ENCODE data around the gene PRPH. TPM values are rescaled to one million over a fixed set of nuclear protein-coding genes. Genes with fewer than 3 reads are reported as not detected.
A peak's percentile ranks its signal among the peaks of the same experiment; 100 is the strongest.

The PRPH gene
- total RNA-seq, 4 donors from 2014 or later, result 1.1 to 1.5 TPM; not detected in 2

DNA sequence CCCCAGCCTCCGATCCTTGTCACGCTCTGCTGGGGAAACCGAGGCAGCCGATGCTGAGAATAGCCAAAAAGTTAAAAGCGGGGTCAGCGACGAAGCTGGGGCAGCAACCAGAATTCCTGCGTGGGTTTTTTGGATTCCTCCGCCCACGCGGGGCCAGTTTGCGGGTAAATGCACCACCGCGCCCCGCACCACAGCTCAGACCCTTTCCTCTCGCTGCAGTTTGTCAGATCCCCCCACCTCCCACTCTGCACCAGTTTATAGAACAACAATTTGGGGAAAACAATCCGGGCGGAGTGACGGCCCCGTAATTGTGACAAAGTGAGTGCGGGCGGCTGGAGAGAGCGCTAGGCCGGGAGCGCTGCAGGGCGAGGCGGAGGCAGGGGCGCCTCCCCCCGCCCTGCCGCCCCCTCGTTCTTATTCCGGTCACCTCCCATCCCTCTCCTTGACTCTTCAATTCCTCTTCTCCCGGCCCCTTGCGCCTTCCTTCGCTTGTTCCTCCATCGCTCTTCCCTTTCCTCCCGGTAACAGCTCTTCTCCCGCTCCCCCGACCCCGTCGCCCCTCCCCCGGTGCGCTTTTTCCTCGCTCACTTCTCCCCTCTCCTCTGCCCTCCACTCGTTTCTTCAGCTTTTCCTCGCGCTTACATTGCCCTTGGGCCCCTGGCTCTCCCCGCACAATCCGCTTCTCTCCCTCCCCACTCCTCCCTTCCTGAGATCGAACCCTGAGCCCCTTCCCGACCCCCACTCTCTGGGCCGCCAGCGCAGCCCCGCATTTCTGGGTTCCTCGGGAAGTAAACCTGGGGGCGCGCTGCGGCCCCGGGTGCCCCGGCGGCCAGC is 51.1 kb downstream of the PRPH start:
- H3K4me3 ChIP-seq, result peak overlapping the region; percentile 51
- peak; percentile 64 to 74 for DNase-seq (ENCODE audit: low spot score in 2 of 2)
- WGBS, result 1% methylated on average over 56 of the region's 61 CpGs
- peaks cover 53% of the 10 kb centered on the region for H3K4me1 ChIP-seq
- peaks cover 70% of the 10 kb centered on the region for H3K27me3 ChIP-seq
- no peaks in the 10 kb centered on the region for H3K36me3 ChIP-seq
- H3K27ac ChIP-seq, result no peak overlapping the region
- TF ChIP-seq EP300 (IDR thresholded peaks at IDR 0.05), result no peak
- no peak for TF ChIP-seq POLR2A (IDR thresholded peaks at IDR 0.05)
- TF ChIP-seq, protein P1, sequence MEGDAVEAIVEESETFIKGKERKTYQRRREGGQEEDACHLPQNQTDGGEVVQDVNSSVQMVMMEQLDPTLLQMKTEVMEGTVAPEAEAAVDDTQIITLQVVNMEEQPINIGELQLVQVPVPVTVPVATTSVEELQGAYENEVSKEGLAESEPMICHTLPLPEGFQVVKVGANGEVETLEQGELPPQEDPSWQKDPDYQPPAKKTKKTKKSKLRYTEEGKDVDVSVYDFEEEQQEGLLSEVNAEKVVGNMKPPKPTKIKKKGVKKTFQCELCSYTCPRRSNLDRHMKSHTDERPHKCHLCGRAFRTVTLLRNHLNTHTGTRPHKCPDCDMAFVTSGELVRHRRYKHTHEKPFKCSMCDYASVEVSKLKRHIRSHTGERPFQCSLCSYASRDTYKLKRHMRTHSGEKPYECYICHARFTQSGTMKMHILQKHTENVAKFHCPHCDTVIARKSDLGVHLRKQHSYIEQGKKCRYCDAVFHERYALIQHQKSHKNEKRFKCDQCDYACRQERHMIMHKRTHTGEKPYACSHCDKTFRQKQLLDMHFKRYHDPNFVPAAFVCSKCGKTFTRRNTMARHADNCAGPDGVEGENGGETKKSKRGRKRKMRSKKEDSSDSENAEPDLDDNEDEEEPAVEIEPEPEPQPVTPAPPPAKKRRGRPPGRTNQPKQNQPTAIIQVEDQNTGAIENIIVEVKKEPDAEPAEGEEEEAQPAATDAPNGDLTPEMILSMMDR (IDR thresholded peaks at IDR 0.05), result no peak
- TF ChIP-seq POLR2AphosphoS5 (IDR thresholded peaks at IDR 0.05), result no peak
- H3K9me3 ChIP-seq, result no peaks in the 10 kb centered on the region

DNA sequence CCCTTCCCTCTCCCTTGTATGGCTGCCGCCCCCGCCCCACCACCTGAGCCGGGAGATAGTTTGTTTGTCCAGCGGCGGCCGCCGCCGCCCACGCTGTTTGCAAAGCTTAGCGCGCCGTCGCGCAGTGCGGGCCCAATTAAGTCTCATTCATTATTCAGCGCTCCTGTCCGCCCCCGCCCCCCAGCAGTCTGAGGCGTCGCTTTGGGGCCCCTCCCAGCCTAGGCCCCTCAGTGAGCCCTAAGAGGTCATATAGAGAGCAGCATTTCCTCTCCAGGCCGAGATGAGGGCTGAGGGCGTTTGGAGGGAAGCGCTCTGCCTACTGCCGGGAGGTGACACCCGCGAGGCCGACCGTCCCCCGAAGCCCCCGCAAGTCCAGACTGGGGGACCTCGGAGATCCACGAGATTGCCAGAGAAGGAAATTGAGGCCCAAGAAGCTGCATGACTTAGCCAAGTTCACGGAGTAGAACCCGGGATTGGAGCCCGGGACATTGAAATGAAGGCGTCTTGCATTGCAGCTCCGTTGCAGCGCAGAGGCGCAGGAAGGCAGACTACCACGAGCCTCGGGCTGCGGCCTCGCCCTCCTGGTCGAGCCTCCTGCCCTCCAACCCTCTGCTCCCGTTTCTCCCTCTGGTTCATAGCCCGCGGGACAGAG is 51.8 kb downstream of the PRPH start, which contains the start of gene DNAJC22:
DNAJC22 (plus strand) TSS at position 230 of the 652 bp plus-strand sequence. CDS start 1,985 bp downstream, outside the sequence.
- TF ChIP-seq POLR2AphosphoS5 (IDR thresholded peaks at IDR 0.05), result no peak
- TF ChIP-seq, protein P1 (IDR thresholded peaks at IDR 0.05), result no peak
- TF ChIP-seq EP300 (IDR thresholded peaks at IDR 0.05), result no peak
- TF ChIP-seq POLR2A (IDR thresholded peaks at IDR 0.05), result no peak
- Histone ChIP-seq H3K4me1 (peaks cover 53% of the 10 kb centered on the region), H3K27ac (no peak within 1 kb of the TSS), H3K4me3 (peak within 1 kb of the TSS; percentile 51), H3K36me3 (no peaks in the 10 kb centered on the region), H3K9me3 (no peaks in the 10 kb centered on the region), H3K27me3 (peaks cover 76% of the 10 kb centered on the region)
- peak in 1 of 2 donors; percentile 62 for DNase-seq (ENCODE audit: low spot score in 2 of 2)
- 0% methylated on average over 15 of the region's 47 CpGs for WGBS

DNA sequence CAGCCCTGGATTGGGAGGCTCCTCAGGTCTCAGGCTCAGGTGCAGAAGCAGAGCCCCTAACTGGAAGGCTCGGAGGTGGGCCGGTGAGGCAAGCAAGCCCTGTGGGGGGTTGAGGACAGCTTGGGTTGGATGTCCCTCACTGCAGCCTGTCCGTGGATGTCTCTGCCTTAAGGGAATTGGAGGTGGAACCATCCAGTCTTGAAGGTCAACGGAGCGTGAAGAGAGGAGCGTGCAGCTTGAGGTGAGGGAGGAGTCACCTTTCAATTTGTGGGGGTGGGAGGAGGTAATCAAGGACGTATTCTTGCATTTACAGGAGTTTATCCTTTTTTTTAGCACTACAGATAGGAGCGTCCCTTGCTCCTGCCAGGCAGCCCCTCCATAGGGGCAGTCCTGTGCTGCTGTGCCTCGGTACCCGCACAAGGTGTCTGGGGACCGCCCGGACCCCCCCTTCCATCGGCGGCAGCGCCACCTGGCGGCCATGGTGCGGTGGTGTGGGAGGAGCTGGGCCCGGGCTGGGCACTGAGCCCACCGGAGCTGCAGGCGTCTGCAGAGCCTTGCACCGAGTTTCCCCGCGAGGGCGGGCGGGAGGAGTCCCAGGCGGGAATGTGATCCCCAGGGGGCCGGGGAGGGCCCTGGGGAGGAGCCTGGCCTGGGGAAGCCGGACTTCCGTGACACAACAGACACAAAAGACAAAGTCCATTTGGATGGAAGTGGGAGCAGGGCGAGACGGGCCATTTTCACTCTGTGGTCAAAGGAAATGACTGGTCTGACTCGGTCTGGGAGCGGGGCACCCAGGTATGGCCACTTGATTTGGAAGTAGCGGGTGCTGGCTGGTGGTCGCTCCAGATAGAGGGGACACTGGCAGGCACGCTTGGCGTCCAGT is 52.6 kb downstream of the PRPH start:
- peak; percentile 80 to 86 for DNase-seq (ENCODE audit: low spot score in 2 of 2)
- H3K36me3 ChIP-seq, result no peaks in the 10 kb centered on the region
- TF ChIP-seq POLR2A (IDR thresholded peaks at IDR 0.05), result no peak
- no peak for TF ChIP-seq EP300 (IDR thresholded peaks at IDR 0.05)
- TF ChIP-seq POLR2AphosphoS5 (IDR thresholded peaks at IDR 0.05), result no peak
- TF ChIP-seq, protein P1 (IDR thresholded peaks at IDR 0.05), result peak; percentile 76 to 97
- 15% methylated on average over 18 of the region's 37 CpGs for WGBS
- H3K9me3 ChIP-seq, result no peaks in the 10 kb centered on the region
- H3K27ac ChIP-seq, result no peak overlapping the region
- H3K27me3 ChIP-seq, result peaks cover 73% of the 10 kb centered on the region
- H3K4me3 ChIP-seq, result peak overlapping the region; percentile 51
- H3K4me1 ChIP-seq, result peaks cover 45% of the 10 kb centered on the region

Other genes with a start within 250 kb of the PRPH start
- 100 to 1,000 TPM in 2 of 4 donors, 10 to 100 TPM in 2; 88.1 to 121 (median 104) TPM for gene KMT2D, start 234.4 kb upstream of the PRPH start, total RNA-seq
- gene RHEBL1, start 225.2 kb upstream of the PRPH start, total RNA-seq, result 1 to 10 TPM; 1.1 to 3.6 (median 1.6) TPM
- gene DHH, start 200.3 kb upstream of the PRPH start, total RNA-seq, result under 1 TPM; 0.15 to 0.47 (median 0.42) TPM
- 100 to 1,000 TPM in 1 of 4 donors, 10 to 100 TPM in 3; 25.3 to 152 (median 62.3) TPM for gene LMBR1L, start 184.3 kb upstream of the PRPH start, total RNA-seq
- gene TUBA1B, start 163.8 kb upstream of the PRPH start, total RNA-seq, result 100 to 1,000 TPM; 240 to 523 (median 441) TPM
- 100 to 1,000 TPM in 3 of 4 donors, 10 to 100 TPM in 1; 70.0 to 251 (median 181) TPM for gene TUBA1A, start 106.1 kb upstream of the PRPH start, total RNA-seq
- gene TUBA1C, start 30.1 kb upstream of the PRPH start, total RNA-seq, result 100 to 1,000 TPM; 115 to 747 (median 609) TPM
- 10 to 100 TPM in 1 of 4 donors, 1 to 10 TPM in 3; 4.0 to 14.6 (median 5.9) TPM for gene TROAP, start 28.1 kb downstream of the PRPH start, total RNA-seq
- 1 to 10 TPM in 2 of 4 donors, under 1 TPM in 1, not detected in 1; 0.73 to 1.2 (median 1.1) TPM for gene C1QL4, start 42.0 kb downstream of the PRPH start, total RNA-seq
- gene DNAJC22, start 51.7 kb downstream of the PRPH start, total RNA-seq, result 1 to 10 TPM in 2 of 4 donors, under 1 TPM in 2; 0.62 to 2.2 (median 1.1) TPM
- 10 to 100 TPM; 22.7 to 42.6 (median 27.2) TPM for gene SPATS2, start 72.3 kb downstream of the PRPH start, total RNA-seq
- gene KCNH3, start 243.9 kb downstream of the PRPH start, total RNA-seq, result 1 to 10 TPM in 1 of 4 donors, under 1 TPM in 3; 0.15 to 1.0 (median 0.43) TPM

All from suprapubic skin (tissue), 4 donors.